ENCODE measurements around the gene TCAP. TPM values are rescaled to one million over a fixed set of nuclear protein-coding genes. Genes with fewer than 3 reads are reported as not detected.

Gene TCAP
- total RNA-seq, 2 donors from 2014 or later, result 1.5 to 1.9 TPM

DNA sequence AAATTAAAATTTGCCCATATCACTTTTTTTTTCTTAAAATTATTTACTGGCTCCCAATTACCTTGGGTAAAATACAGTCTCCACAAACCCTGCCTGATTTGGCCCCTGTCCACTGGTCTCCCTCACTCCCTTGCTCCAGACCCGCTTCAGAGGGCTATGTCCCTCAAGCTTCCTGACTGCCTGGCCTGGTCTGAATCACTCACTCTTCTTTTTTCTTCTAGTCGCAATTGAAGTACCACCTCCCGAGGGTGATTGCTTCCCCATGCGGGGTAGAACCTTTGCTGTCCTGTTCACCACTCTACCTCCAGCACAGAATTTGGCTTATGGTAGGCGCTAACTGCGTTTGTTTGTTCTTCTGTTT lies 23.3 kb downstream of the TCAP start:
- Histone ChIP-seq H3K9me3 (ENCODE audit: control insufficient read depth, low read length) (no peaks in the 10 kb centered on the region), H3K4me1 (ENCODE audit: control insufficient read depth, insufficient read depth, low read length) (peaks cover 3% of the 10 kb centered on the region), H3K36me3 (ENCODE audit: control insufficient read depth, insufficient read depth, low read length) (no peaks in the 10 kb centered on the region), H3K4me3 (ENCODE audit: low read length) (peak overlapping the region; percentile 91), H3K9ac (ENCODE audit: extremely low read depth, low read length, poor library complexity, severe bottlenecking) (peak overlapping the region; percentile 43), H3K27me3 (ENCODE audit: control insufficient read depth, insufficient read depth, low read length, poor library complexity, severe bottlenecking) (no peaks in the 10 kb centered on the region), H3K27ac (ENCODE audit: low read depth, low read length) (peak overlapping the region; percentile 78)
- peaks cover 24% of the 10 kb centered on the region for H3K4me1 Mint-ChIP-seq
- H3K27me3 Mint-ChIP-seq (ENCODE audit: insufficient read depth), result peaks cover 1% of the 10 kb centered on the region
- WGBS, 2 experiments (ENCODE audit: insufficient coverage in 1 of 2, insufficient read length in 1 of 2), result 5 to 22% methylated on average over 2 to 6 of the region's 6 CpGs
- peak overlapping the region; percentile 91 for H3K27ac Mint-ChIP-seq
- peaks cover 2% of the 10 kb centered on the region for H3K9me3 Mint-ChIP-seq
- H3K36me3 Mint-ChIP-seq (ENCODE audit: low read depth), result peaks cover 14% of the 10 kb centered on the region
- peak overlapping the region; percentile 80 for H3K4me3 Mint-ChIP-seq
- TF ChIP-seq, protein P1, sequence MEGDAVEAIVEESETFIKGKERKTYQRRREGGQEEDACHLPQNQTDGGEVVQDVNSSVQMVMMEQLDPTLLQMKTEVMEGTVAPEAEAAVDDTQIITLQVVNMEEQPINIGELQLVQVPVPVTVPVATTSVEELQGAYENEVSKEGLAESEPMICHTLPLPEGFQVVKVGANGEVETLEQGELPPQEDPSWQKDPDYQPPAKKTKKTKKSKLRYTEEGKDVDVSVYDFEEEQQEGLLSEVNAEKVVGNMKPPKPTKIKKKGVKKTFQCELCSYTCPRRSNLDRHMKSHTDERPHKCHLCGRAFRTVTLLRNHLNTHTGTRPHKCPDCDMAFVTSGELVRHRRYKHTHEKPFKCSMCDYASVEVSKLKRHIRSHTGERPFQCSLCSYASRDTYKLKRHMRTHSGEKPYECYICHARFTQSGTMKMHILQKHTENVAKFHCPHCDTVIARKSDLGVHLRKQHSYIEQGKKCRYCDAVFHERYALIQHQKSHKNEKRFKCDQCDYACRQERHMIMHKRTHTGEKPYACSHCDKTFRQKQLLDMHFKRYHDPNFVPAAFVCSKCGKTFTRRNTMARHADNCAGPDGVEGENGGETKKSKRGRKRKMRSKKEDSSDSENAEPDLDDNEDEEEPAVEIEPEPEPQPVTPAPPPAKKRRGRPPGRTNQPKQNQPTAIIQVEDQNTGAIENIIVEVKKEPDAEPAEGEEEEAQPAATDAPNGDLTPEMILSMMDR (conservative IDR thresholded peaks at IDR 0.05), result no peak
- DNase-seq, result peak; percentile 78

DNA sequence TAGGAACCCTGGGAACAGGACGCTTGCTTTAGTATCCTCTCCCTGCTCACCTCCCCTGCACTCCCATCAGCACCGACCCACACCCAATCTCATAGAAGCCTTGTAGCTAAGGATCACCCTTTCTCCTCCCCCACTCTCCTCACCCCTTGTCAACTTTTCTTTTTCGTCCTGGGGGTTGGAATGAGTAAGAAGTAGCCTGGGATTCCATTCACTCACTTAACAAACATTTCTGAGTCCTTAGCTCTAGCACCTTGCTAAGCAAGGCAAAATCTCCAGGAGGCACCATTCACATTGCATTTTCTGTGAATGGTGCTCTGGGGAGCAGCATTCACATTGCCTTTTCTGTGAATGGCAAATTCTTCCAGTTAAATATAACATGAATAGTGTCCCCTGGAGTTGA lies 23.8 kb downstream of the TCAP start:
- no peak overlapping the region for H3K9ac ChIP-seq (ENCODE audit: extremely low read depth, low read length, poor library complexity, severe bottlenecking)
- 4 to 10% methylated on average over 2 to 3 of the region's 3 CpGs for WGBS, 2 experiments (ENCODE audit: insufficient coverage in 1 of 2, insufficient read length in 1 of 2)
- H3K27me3 Mint-ChIP-seq (ENCODE audit: insufficient read depth), result peaks cover 1% of the 10 kb centered on the region
- H3K9me3 Mint-ChIP-seq, result peaks cover 2% of the 10 kb centered on the region
- H3K27ac ChIP-seq (ENCODE audit: low read depth, low read length), result no peak overlapping the region
- H3K36me3 Mint-ChIP-seq (ENCODE audit: low read depth), result peaks cover 13% of the 10 kb centered on the region
- H3K4me1 ChIP-seq (ENCODE audit: control insufficient read depth, insufficient read depth, low read length), result peaks cover 3% of the 10 kb centered on the region
- H3K27ac Mint-ChIP-seq, result peak overlapping the region; percentile 91
- H3K4me1 Mint-ChIP-seq, result peaks cover 24% of the 10 kb centered on the region
- H3K4me3 Mint-ChIP-seq, result peak overlapping the region; percentile 80
- no peaks in the 10 kb centered on the region for H3K36me3 ChIP-seq (ENCODE audit: control insufficient read depth, insufficient read depth, low read length)
- peak; percentile 90 for DNase-seq
- H3K4me3 ChIP-seq (ENCODE audit: low read length), result peak overlapping the region; percentile 91
- H3K27me3 ChIP-seq (ENCODE audit: control insufficient read depth, insufficient read depth, low read length, poor library complexity, severe bottlenecking), result no peaks in the 10 kb centered on the region
- H3K9me3 ChIP-seq (ENCODE audit: control insufficient read depth, low read length), result no peaks in the 10 kb centered on the region
- TF ChIP-seq, protein P1 (conservative IDR thresholded peaks at IDR 0.05), result no peak

DNA sequence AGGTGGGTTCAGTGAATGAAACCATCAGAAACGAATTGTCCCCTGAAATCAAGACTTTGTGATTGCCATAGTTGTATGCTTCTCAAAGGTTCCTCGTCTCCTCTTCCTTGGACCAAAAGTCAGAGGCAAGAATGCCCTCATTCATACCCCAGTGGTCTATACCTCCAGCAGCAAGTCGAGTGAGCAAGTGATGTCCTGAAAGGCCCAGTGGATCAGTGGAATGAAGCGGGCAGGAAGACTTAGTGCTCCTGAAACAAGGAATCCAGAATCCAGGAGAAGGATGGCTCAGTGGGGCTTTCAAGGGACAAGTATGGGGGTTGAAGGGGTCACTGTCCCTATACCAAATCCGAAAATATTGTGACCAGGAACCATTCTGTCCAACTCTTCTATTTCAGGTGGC lies 29.4 kb downstream of the TCAP start:
- H3K27ac Mint-ChIP-seq, result peak overlapping the region; percentile 74
- H3K4me3 Mint-ChIP-seq, result no peak overlapping the region

More for the DNA sequence above, 29.4 kb downstream of the TCAP start:
- TF ChIP-seq, protein P1 (conservative IDR thresholded peaks at IDR 0.05), result no peak
- Histone ChIP-seq H3K27ac (ENCODE audit: low read depth, low read length) (no peak overlapping the region), H3K27me3 (ENCODE audit: control insufficient read depth, insufficient read depth, low read length, poor library complexity, severe bottlenecking) (no peaks in the 10 kb centered on the region), H3K4me1 (ENCODE audit: control insufficient read depth, insufficient read depth, low read length) (peaks cover 12% of the 10 kb centered on the region), H3K4me3 (ENCODE audit: low read length) (no peak overlapping the region), H3K36me3 (ENCODE audit: control insufficient read depth, insufficient read depth, low read length) (no peaks in the 10 kb centered on the region), H3K9me3 (ENCODE audit: control insufficient read depth, low read length) (no peaks in the 10 kb centered on the region), H3K9ac (ENCODE audit: extremely low read depth, low read length, poor library complexity, severe bottlenecking) (no peak overlapping the region)
- H3K9me3 Mint-ChIP-seq, result no peaks in the 10 kb centered on the region
- 88 to 89% methylated on average over 5 of the region's 5 CpGs for WGBS, 2 experiments (ENCODE audit: insufficient coverage in 1 of 2, insufficient read length in 1 of 2)
- H3K36me3 Mint-ChIP-seq (ENCODE audit: low read depth), result no peaks in the 10 kb centered on the region
- peaks cover 31% of the 10 kb centered on the region for H3K4me1 Mint-ChIP-seq
- peaks cover 5% of the 10 kb centered on the region for H3K27me3 Mint-ChIP-seq (ENCODE audit: insufficient read depth)
- DNase-seq, result peak; percentile 55

Data from endodermal cell (in vitro differentiated cells).